Measurements from ENCODE around the gene THBS2.
"Not testable (repeated sequence)": the region's sequence is repeated elsewhere in the genome, so short reads cannot be mapped to it uniquely, and the experiment has no call there.

Gene THBS2

GRCh38 chr6:169215201-169215681 lies 38.4 kb downstream of the THBS2 start:
- no peak overlapping the region for H3K4me3 ChIP-seq
- no peaks in the 10 kb centered on the region for H3K27me3 ChIP-seq
- peak overlapping the region in 10 of 11 experiments; percentile 42 to 80 (median 74); a peak in 18 of 22 replicates for H3K27ac ChIP-seq
- peaks cover 15 to 35% (median 22%) of the 10 kb centered on the region in 11 experiments; a peak in 17 of 22 replicates for H3K9me3 ChIP-seq (replicated peaks in 1 of 11)
- TF ChIP-seq Cebpa-rat (IDR thresholded peaks at IDR 0.05), result no peak
- H3K4me1 ChIP-seq, result peaks cover 7 to 31% (median 24%) of the 10 kb centered on the region in 10 experiments; a peak in 18 of 20 replicates
- H3K9ac ChIP-seq, result peak overlapping the region in 5 of 11 experiments; percentile 13 to 61 (median 45); a peak in 8 of 22 replicates
- no peaks in the 10 kb centered on the region for H3K36me3 ChIP-seq
- peak overlapping the region in 7 of 11 experiments; percentile 25 to 84 (median 69); a peak in 8 of 22 replicates for H3K4me2 ChIP-seq
- no peaks in the 10 kb centered on the region for H4K20me1 ChIP-seq

- H3K27ac ChIP-seq, result peak overlapping the region in 10 of 11 experiments; percentile 55 to 80 (median 74); a peak in 19 of 22 replicates
- peak overlapping the region in 10 of 11 experiments; percentile 10 to 84 (median 67); a peak in 15 of 22 replicates for H3K4me2 ChIP-seq
- H3K9me3 ChIP-seq (replicated peaks in 1 of 11), result peaks cover 15 to 31% (median 21%) of the 10 kb centered on the region in 11 experiments; a peak in 16 of 22 replicates
- H4K20me1 ChIP-seq, H3K36me3 ChIP-seq, H3K27me3 ChIP-seq, H3K4me3 ChIP-seq: not testable (repeated sequence)
- peaks cover 8 to 31% (median 24%) of the 10 kb centered on the region in 10 experiments; a peak in 18 of 20 replicates for H3K4me1 ChIP-seq
- peak overlapping the region in 6 of 11 experiments; percentile 25 to 61 (median 46); a peak in 9 of 22 replicates for H3K9ac ChIP-seq
- peak in 10 of 11 experiments; percentile 26 to 78 (median 53); a peak in 10 of 22 replicates for TF ChIP-seq Cebpa-rat (IDR thresholded peaks at IDR 0.05)
Measured at GRCh38 chr6:169214789-169215188, 38.9 kb downstream of the THBS2 start.

GRCh38 chr6:169213814-169214520 lies 39.7 kb downstream of the THBS2 start:
- Histone ChIP-seq H3K27me3 (no peaks in the 10 kb centered on the region), H3K9me3 (replicated peaks in 1 of 11) (peaks cover 14 to 28% (median 21%) of the 10 kb centered on the region in 11 experiments; a peak in 17 of 22 replicates), H3K36me3 (no peaks in the 10 kb centered on the region), H3K4me2 (peak overlapping the region in 10 of 11 experiments; percentile 10 to 84 (median 67); a peak in 16 of 22 replicates), H3K4me1 (peaks cover 8 to 31% (median 24%) of the 10 kb centered on the region in 10 experiments; a peak in 19 of 20 replicates), H4K20me1 (no peaks in the 10 kb centered on the region), H3K27ac (peak overlapping the region in 10 of 11 experiments; percentile 55 to 80 (median 74); a peak in 20 of 22 replicates), H3K9ac (peak overlapping the region in 6 of 11 experiments; percentile 25 to 59 (median 42); a peak in 10 of 22 replicates), H3K4me3 (no peak overlapping the region)
- no peak for TF ChIP-seq Cebpa-rat (IDR thresholded peaks at IDR 0.05)

- H3K36me3 ChIP-seq, result no peaks in the 10 kb centered on the region
- no peaks in the 10 kb centered on the region for H4K20me1 ChIP-seq
- H3K4me1 ChIP-seq, result peaks cover 14 to 36% (median 24%) of the 10 kb centered on the region in 10 experiments
- peak overlapping the region in 1 of 10 experiments; percentile 7; a peak in 3 of 20 replicates for H3K4me3 ChIP-seq
- TF ChIP-seq Cebpa-rat (IDR thresholded peaks at IDR 0.05), result no peak
- peaks cover 20 to 36% (median 28%) of the 10 kb centered on the region in 11 experiments; a peak in 19 of 22 replicates for H3K9me3 ChIP-seq (replicated peaks in 1 of 11)
- H3K9ac ChIP-seq, result peak overlapping the region in 6 of 11 experiments; percentile 8 to 53 (median 34); a peak in 8 of 22 replicates
- H3K4me2 ChIP-seq, result peak overlapping the region in 8 of 11 experiments; percentile 38 to 84 (median 72); a peak in 14 of 22 replicates
- H3K27ac ChIP-seq, result peak overlapping the region in 10 of 11 experiments; percentile 55 to 80 (median 74); a peak in 20 of 22 replicates
- H3K27me3 ChIP-seq, result no peaks in the 10 kb centered on the region
Measured at GRCh38 chr6:169212897-169213813, 40.5 kb downstream of the THBS2 start.

- Histone ChIP-seq H3K9ac (no peak overlapping the region), H3K4me3 (no peak overlapping the region), H4K20me1 (no peaks in the 10 kb centered on the region), H3K36me3 (no peaks in the 10 kb centered on the region), H3K4me1 (peaks cover 16 to 43% (median 26%) of the 10 kb centered on the region in 10 experiments), H3K9me3 (replicated peaks in 1 of 11) (peaks cover 25 to 43% (median 33%) of the 10 kb centered on the region in 11 experiments), H3K27ac (0 out of 22 replicates have a peak overlapping the region, but pooled peaks of 1 of the 11 experiments have one; percentile 75), H3K27me3 (no peaks in the 10 kb centered on the region), H3K4me2 (peak overlapping the region in 1 of 11 experiments; percentile 41; a peak in 2 of 22 replicates)
- TF ChIP-seq Cebpa-rat (IDR thresholded peaks at IDR 0.05), result no peak
Measured at GRCh38 chr6:169212436-169212835, 41.2 kb downstream of the THBS2 start.

- Histone ChIP-seq H4K20me1 (no peaks in the 10 kb centered on the region), H3K36me3 (no peaks in the 10 kb centered on the region), H3K9ac (no peak overlapping the region), H3K4me1 (peaks cover 16 to 44% (median 26%) of the 10 kb centered on the region in 10 experiments), H3K4me2 (no peak overlapping the region), H3K4me3 (no peak overlapping the region), H3K27me3 (no peaks in the 10 kb centered on the region), H3K9me3 (replicated peaks in 1 of 11) (peaks cover 31 to 48% (median 38%) of the 10 kb centered on the region in 11 experiments), H3K27ac (no peak overlapping the region)
- TF ChIP-seq Cebpa-rat (IDR thresholded peaks at IDR 0.05), result no peak
Measured at GRCh38 chr6:169211881-169212280, 41.8 kb downstream of the THBS2 start.

- Histone ChIP-seq H3K4me1 (peaks cover 16 to 44% (median 25%) of the 10 kb centered on the region in 10 experiments), H4K20me1 (no peaks in the 10 kb centered on the region), H3K9me3 (replicated peaks in 1 of 11) (peaks cover 43 to 61% (median 51%) of the 10 kb centered on the region in 11 experiments), H3K4me2 (peak overlapping the region in 2 of 11 experiments; percentile 4 to 33; a peak in 1 of 22 replicates), H3K36me3 (0 out of 22 replicates have a peak, but pooled peaks cover 0 to 5% (median 0%) of the 10 kb centered on the region in 11 experiments), H3K27me3 (no peaks in the 10 kb centered on the region), H3K4me3 (no peak overlapping the region), H3K9ac (no peak overlapping the region), H3K27ac (no peak overlapping the region)
- no peak for TF ChIP-seq Cebpa-rat (IDR thresholded peaks at IDR 0.05)
Measured at GRCh38 chr6:169210611-169211010, 43.0 kb downstream of the THBS2 start.

- no peak for TF ChIP-seq Cebpa-rat (IDR thresholded peaks at IDR 0.05)
- Histone ChIP-seq H3K9me3 (replicated peaks in 1 of 11) (peaks cover 50 to 68% (median 54%) of the 10 kb centered on the region in 11 experiments), H3K27me3 (no peaks in the 10 kb centered on the region), H3K9ac (no peak overlapping the region), H3K36me3 (0 out of 22 replicates have a peak, but pooled peaks cover 0 to 11% (median 0%) of the 10 kb centered on the region in 11 experiments), H3K4me1 (peaks cover 0 to 39% (median 9%) of the 10 kb centered on the region in 10 experiments; a peak in 14 of 20 replicates), H3K27ac (peak overlapping the region in 2 of 11 experiments; percentile 9 to 38; a peak in 3 of 22 replicates), H4K20me1 (no peaks in the 10 kb centered on the region), H3K4me3 (no peak overlapping the region; a peak in 1 of 20 replicates), H3K4me2 (peak overlapping the region in 3 of 11 experiments; percentile 25 to 43 (median 29); a peak in 7 of 22 replicates)
Measured at GRCh38 chr6:169208011-169208410, 45.6 kb downstream of the THBS2 start.
